Astrocyte (in vitro differentiated cells and primary cell): ENCODE measurements around the gene GNS.

Experiments
- CTCF ChIP-seq: IDR thresholded peaks from 2 replicates; pipeline ENCODE4 v1.5.1; 2011; ENCODE audit warnings: low read depth, mild to moderate bottlenecking, inconsistent platforms, low read length, moderate library complexity; ENCODE audit not compliant: insufficient read depth
- EZH2 ChIP-seq: IDR thresholded peaks from 2 replicates; pipeline ENCODE4 v1.6.1; 2012; ENCODE audit warnings: mild to moderate bottlenecking, low read length, inconsistent platforms; ENCODE audit not compliant: insufficient read depth

DNA sequence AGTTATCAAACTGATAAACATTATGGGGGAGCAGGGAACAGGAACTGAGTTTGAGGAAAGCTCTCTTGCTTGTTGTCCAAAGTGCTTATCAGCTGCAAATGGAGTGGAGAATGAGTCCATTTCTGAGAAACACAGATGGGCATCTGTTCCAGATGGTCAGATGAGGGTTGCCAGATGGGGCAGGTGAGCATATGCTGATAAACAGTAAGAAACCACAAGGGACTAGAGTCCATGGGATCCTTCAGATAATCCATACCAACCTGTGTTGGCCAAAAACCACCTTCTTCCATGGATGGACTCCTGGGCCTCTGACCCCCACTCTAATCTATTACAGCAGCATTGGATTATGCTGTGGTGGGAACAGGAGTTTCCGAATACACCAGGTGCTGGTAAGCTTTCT lies 38.3 kb downstream of the GNS start:
- no peak for TF ChIP-seq CTCF
- no peak for TF ChIP-seq EZH2
